ENCODE results near the gene RBMS3.

DNA sequence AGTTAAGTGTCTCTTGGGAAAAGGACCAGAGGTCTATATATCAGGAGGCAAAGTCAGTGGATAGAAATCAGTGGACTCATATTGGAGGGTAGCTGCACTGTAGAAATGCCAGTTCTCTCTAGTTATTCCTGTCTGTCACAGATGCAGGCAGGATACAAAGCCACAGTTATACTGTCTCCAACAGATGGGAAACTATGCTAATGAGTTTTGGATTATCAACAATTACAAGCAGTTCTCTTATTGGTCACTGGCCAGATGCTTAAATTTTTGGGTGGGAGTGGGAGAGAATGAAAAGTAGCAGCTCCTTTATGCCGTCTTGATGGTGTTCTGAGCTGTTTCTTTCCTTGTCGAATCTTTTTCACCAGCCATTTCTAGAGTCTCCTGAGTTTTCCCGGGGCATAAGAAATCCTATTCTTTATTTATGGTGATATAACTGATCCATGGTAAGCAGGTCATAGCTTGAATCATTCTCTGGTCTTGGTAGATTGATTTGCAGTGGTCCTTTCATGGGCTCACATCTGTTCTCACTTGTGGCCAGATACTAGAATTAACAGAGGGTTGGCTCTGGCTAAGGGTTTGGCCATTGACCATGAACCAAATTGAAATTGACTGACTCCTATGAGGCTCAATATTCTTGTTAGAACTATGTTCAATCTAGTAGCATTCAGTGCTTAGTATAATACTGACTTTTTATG is 44.6 kb upstream of the RBMS3 start:
- no peak for TF ChIP-seq CTCF (conservative IDR thresholded peaks at IDR 0.05; ENCODE audit: low read depth, low read length)
- no peak for TF ChIP-seq EZH2 (IDR thresholded peaks at IDR 0.05; ENCODE audit: borderline replicate concordance, low read depth, low read length, poor library complexity, severe bottlenecking)

Measured in A673 (cell line).